ENCODE measurements around the gene TMEM59L.

GRCh38 chr19:18590273-18591272 lies 22.1 kb upstream of the TMEM59L start:
- TF ChIP-seq POLR2AphosphoS5 (IDR thresholded peaks at IDR 0.05; ENCODE audit: low read depth, low read length) (no peak), POLR2A (IDR thresholded peaks at IDR 0.05; ENCODE audit: low read depth, low read length) (no peak)
